Urinary bladder (tissue), 4 donors: Measurements from ENCODE around the gene GAREM2. TPM values are rescaled to one million over a fixed set of nuclear protein-coding genes. Genes with fewer than 3 reads are reported as not detected.
A peak's percentile ranks its signal among the peaks of the same experiment; 100 is the strongest.

ENCODE experiments used
- DNase-seq: peaks from one replicate; pipeline ENCODE4 v3.0.0-alpha.2; 2015; ENCODE audit errors: extremely low spot score
- H3K27ac ChIP-seq: one replicate; pipeline ENCODE4 v1.5.1; 2013; ENCODE audit warnings: low read depth, mild to moderate bottlenecking, moderate library complexity
- H3K36me3 ChIP-seq: one replicate; pipeline ENCODE4 v1.6.1; 2013; ENCODE audit warnings: mild to moderate bottlenecking, moderate library complexity; ENCODE audit not compliant: insufficient read depth
- H3K4me1 ChIP-seq: one replicate; pipeline ENCODE4 v1.6.1; 2013; ENCODE audit warnings: mild to moderate bottlenecking, moderate library complexity; ENCODE audit not compliant: insufficient read depth
- H3K4me3 ChIP-seq: one replicate; pipeline ENCODE4 v1.5.1; 2013; ENCODE audit warnings: low read depth, low read length
- WGBS: extraction: QIAGEN DNeasy Blood & Tissue Kit; methylation state at CpG from one replicate; pipeline ENCODE4 v1.1.7; 2013; 5-methylcytosine and 5-hydroxymethylcytosine counted together
- polyA plus RNA-seq: library from polyadenylated mRNA; stranded (reverse); fragments of 200-250 nt; gene quantifications from one replicate; pipeline ENCODE4 v1.2.3, GENCODE V29; 2013
- total RNA-seq: library from RNA; depleted of rRNA; stranded (reverse); fragments of >200 nt; gene quantifications from one replicate; pipeline ENCODE4 v1.2.3, GENCODE V29; 2014
- donor health status: healthy with polysubstance abuse.
- donor health status: healthy.

GAREM2 gene
- 2.0 TPM for total RNA-seq
- 4.0 TPM for polyA plus RNA-seq

GRCh38 chr2:26172871-26173775, at the start of gene GAREM2:
GAREM2 (plus strand) TSS chr2:26173088; CDS start chr2:26173221, 133 bp downstream.
- Histone ChIP-seq H3K36me3 (no peaks in the 10 kb centered on the region), H3K4me1 (peaks cover 1% of the 10 kb centered on the region), H3K27ac (no peak within 1 kb of the TSS), H3K4me3 (peak within 1 kb of the TSS; percentile 46)
- DNase-seq = no peak
- 2% methylated on average over 97 of the region's 102 CpGs for WGBS

- no peaks in the 10 kb centered on the region for H3K36me3 ChIP-seq
- 58% methylated on average over 5 of the region's 5 CpGs for WGBS
- H3K4me3 ChIP-seq = no peak overlapping the region
- no peaks in the 10 kb centered on the region for H3K4me1 ChIP-seq
- no peak for DNase-seq
- H3K27ac ChIP-seq = no peak overlapping the region
These were observed 49.5 kb upstream of the GAREM2 start for GRCh38 chr2:26123426-26123825.

GRCh38 chr2:26126074-26126473, 46.8 kb upstream of the GAREM2 start:
- 59% methylated on average over 4 of the region's 4 CpGs for WGBS
- Histone ChIP-seq H3K27ac (no peak overlapping the region), H3K4me3 (no peak overlapping the region)

GRCh38 chr2:26128176-26128575, 44.7 kb upstream of the GAREM2 start:
- no peak for DNase-seq
- H3K4me3 ChIP-seq = no peak overlapping the region
- WGBS = 91% methylated on average over 8 of the region's 8 CpGs
- no peaks in the 10 kb centered on the region for H3K36me3 ChIP-seq
- H3K27ac ChIP-seq = no peak overlapping the region
- H3K4me1 ChIP-seq = no peaks in the 10 kb centered on the region

More at GRCh38 chr2:26126074-26126473, 46.8 kb upstream of the GAREM2 start:
- Histone ChIP-seq H3K4me1 (no peaks in the 10 kb centered on the region), H3K36me3 (no peaks in the 10 kb centered on the region)
- DNase-seq = no peak

- WGBS = 84% methylated on average over 3 of the region's 3 CpGs
- no peak for DNase-seq
- H3K4me1 ChIP-seq = no peaks in the 10 kb centered on the region
- H3K4me3 ChIP-seq = no peak overlapping the region
- H3K27ac ChIP-seq = no peak overlapping the region
- no peaks in the 10 kb centered on the region for H3K36me3 ChIP-seq
These were observed 42.1 kb upstream of the GAREM2 start for GRCh38 chr2:26130763-26131162.

GRCh38 chr2:26136451-26136850, 36.4 kb upstream of the GAREM2 start:
- H3K4me3 ChIP-seq = no peak overlapping the region
- 40% methylated on average over 3 of the region's 3 CpGs for WGBS
- H3K4me1 ChIP-seq = no peaks in the 10 kb centered on the region
- H3K36me3 ChIP-seq = no peaks in the 10 kb centered on the region
- H3K27ac ChIP-seq = no peak overlapping the region
- no peak for DNase-seq

GRCh38 chr2:26139269-26140183, 33.4 kb upstream of the GAREM2 start:
- no peaks in the 10 kb centered on the region for H3K4me1 ChIP-seq
- DNase-seq = no peak
- 68% methylated on average over 12 of the region's 12 CpGs for WGBS
- no peak overlapping the region for H3K4me3 ChIP-seq
- no peaks in the 10 kb centered on the region for H3K36me3 ChIP-seq
- no peak overlapping the region for H3K27ac ChIP-seq

- Histone ChIP-seq H3K4me1 (no peaks in the 10 kb centered on the region), H3K36me3 (no peaks in the 10 kb centered on the region), H3K4me3 (no peak overlapping the region), H3K27ac (no peak overlapping the region)
- no peak for DNase-seq
- WGBS = 89% methylated on average over 18 of the region's 18 CpGs
These were observed 31.6 kb upstream of the GAREM2 start for GRCh38 chr2:26141145-26141769.

GRCh38 chr2:26144031-26144430, 28.9 kb upstream of the GAREM2 start:
- no peak overlapping the region for H3K4me3 ChIP-seq
- no peaks in the 10 kb centered on the region for H3K4me1 ChIP-seq
- 39% methylated on average over 7 of the region's 7 CpGs for WGBS
- no peak for DNase-seq
- no peak overlapping the region for H3K27ac ChIP-seq
- no peaks in the 10 kb centered on the region for H3K36me3 ChIP-seq

GRCh38 chr2:26144953-26145680, 27.8 kb upstream of the GAREM2 start:
- Histone ChIP-seq H3K4me3 (no peak overlapping the region), H3K36me3 (no peaks in the 10 kb centered on the region), H3K4me1 (no peaks in the 10 kb centered on the region), H3K27ac (no peak overlapping the region)
- no peak for DNase-seq
- 22% methylated on average over 11 of the region's 11 CpGs for WGBS

GRCh38 chr2:26148501-26148900, 24.4 kb upstream of the GAREM2 start:
- WGBS = 40% methylated on average over 2 of the region's 2 CpGs
- no peak for DNase-seq
- Histone ChIP-seq H3K4me1 (no peaks in the 10 kb centered on the region), H3K36me3 (no peaks in the 10 kb centered on the region), H3K4me3 (no peak overlapping the region), H3K27ac (no peak overlapping the region)

GRCh38 chr2:26150243-26150642, 22.6 kb upstream of the GAREM2 start:
- Histone ChIP-seq H3K4me3 (no peak overlapping the region), H3K27ac (no peak overlapping the region)
- 77% methylated on average over 12 of the region's 12 CpGs for WGBS

GRCh38 chr2:26157580-26157979, 15.3 kb upstream of the GAREM2 start:
- 95% methylated on average over 5 of the region's 5 CpGs for WGBS
- Histone ChIP-seq H3K4me3 (no peak overlapping the region), H3K36me3 (no peaks in the 10 kb centered on the region), H3K4me1 (no peaks in the 10 kb centered on the region), H3K27ac (no peak overlapping the region)
- no peak for DNase-seq

More at GRCh38 chr2:26150243-26150642, 22.6 kb upstream of the GAREM2 start:
- Histone ChIP-seq H3K36me3 (no peaks in the 10 kb centered on the region), H3K4me1 (no peaks in the 10 kb centered on the region)
- no peak for DNase-seq
